IMR-90 (cell line): ENCODE measurements around the gene RASGEF1C.

Experiments
- BHLHE40 ChIP-seq: fragments of 150-350 bp; IDR thresholded peaks from 2 replicates; pipeline ENCODE4 v1.6.1; 2016; ENCODE audit warnings: mild to moderate bottlenecking, low read depth, low read length
- CEBPB ChIP-seq: IDR thresholded peaks from 2 replicates; pipeline ENCODE4 v1.6.1; 2012; ENCODE audit warnings: low read depth, low read length, improper control_type of control experiment
- MXI1 ChIP-seq: IDR thresholded peaks from 2 replicates; pipeline ENCODE4 v1.6.1; 2012; ENCODE audit warnings: low read depth, mild to moderate bottlenecking, low read length, moderate library complexity, borderline replicate concordance
- NFE2L2 ChIP-seq: fragments of 150-350 bp; IDR thresholded peaks from 2 replicates; pipeline ENCODE4 v1.6.1; 2016; ENCODE audit warnings: low read depth, mild to moderate bottlenecking, low read length
- POLR2A ChIP-seq: IDR thresholded peaks from 2 replicates; pipeline ENCODE4 v1.6.1; 2012; ENCODE audit warnings: mild to moderate bottlenecking, low read depth, low read length
- RAD21 ChIP-seq: IDR thresholded peaks from 2 replicates; pipeline ENCODE4 v1.6.1; 2012; ENCODE audit warnings: low read length, improper control_type of control experiment
- USF2 ChIP-seq: fragments of 150-350 bp; IDR thresholded peaks from 2 replicates; pipeline ENCODE4 v1.6.1; 2017; ENCODE audit warnings: mild to moderate bottlenecking, antibody characterized with exemption, low read length, low read depth
- TF ChIP-seq, protein P1 (sequence below): conservative IDR thresholded peaks from 2 replicates; pipeline ENCODE4 v1.5.1; 2012; ENCODE audit warnings: mild to moderate bottlenecking, low read depth, low read length, improper control_type of control experiment

- TF ChIP-seq, protein P1, sequence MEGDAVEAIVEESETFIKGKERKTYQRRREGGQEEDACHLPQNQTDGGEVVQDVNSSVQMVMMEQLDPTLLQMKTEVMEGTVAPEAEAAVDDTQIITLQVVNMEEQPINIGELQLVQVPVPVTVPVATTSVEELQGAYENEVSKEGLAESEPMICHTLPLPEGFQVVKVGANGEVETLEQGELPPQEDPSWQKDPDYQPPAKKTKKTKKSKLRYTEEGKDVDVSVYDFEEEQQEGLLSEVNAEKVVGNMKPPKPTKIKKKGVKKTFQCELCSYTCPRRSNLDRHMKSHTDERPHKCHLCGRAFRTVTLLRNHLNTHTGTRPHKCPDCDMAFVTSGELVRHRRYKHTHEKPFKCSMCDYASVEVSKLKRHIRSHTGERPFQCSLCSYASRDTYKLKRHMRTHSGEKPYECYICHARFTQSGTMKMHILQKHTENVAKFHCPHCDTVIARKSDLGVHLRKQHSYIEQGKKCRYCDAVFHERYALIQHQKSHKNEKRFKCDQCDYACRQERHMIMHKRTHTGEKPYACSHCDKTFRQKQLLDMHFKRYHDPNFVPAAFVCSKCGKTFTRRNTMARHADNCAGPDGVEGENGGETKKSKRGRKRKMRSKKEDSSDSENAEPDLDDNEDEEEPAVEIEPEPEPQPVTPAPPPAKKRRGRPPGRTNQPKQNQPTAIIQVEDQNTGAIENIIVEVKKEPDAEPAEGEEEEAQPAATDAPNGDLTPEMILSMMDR = no peak
- TF ChIP-seq POLR2A (no peak), RAD21 (no peak), NFE2L2 (no peak), MXI1 (no peak), USF2 (no peak), BHLHE40 (no peak), CEBPB (no peak)
These were observed 130.7 kb downstream of the RASGEF1C start for GRCh38 chr5:180078348-180078747.
